Right ventricle myocardium superior (tissue), 1 donor: ENCODE results near the gene HP1BP3. TPM values are rescaled to one million over a fixed set of nuclear protein-coding genes. Genes with fewer than 3 reads are reported as not detected.

ENCODE experiments used
- ATAC-seq: fragments of 200-7000 bp; cut with Tn5 transposase; one replicate; pipeline ENCODE4 v1.9.1; 2020; ENCODE audit warnings: mild to moderate bottlenecking; ENCODE audit not compliant: poor library complexity
- DNase-seq: peaks from one replicate; pipeline ENCODE4 v3.0.0-alpha.2; 2020
- intact Hi-C: fragments of 100-400 bp; cut with DNase I; formaldehyde crosslinking; loops from one replicate; pipeline ENCODE4 v1.11.2; 2022
- total RNA-seq: library from RNA; stranded (reverse); fragmentation: NEBNext Ultra II Directional; extraction: Animal tissue kit (Norgen Biotek cat#: 25700); gene quantifications from one replicate; pipeline ENCODE4 v1.2.1, GENCODE V29; 2021
- donor health status: DM: no; HTN: yes; CAD: no; lungs with severe emphysema.

The HP1BP3 gene
- total RNA-seq, 1 donor from 2014 or later = 118 TPM

- DNase-seq (no peak), ATAC-seq (no peak)
- intact Hi-C loops = no loop called here
Measured at GRCh38 chr1:20729990-20730689, 57.0 kb downstream of the HP1BP3 start.

- no peak for ATAC-seq
- no peak for DNase-seq
- intact Hi-C loops = no loop called here
Measured at GRCh38 chr1:20729155-20729931, 57.8 kb downstream of the HP1BP3 start.

GRCh38 chr1:20728371-20729154 is 58.5 kb downstream of the HP1BP3 start:
- DNase-seq = no peak
- no peak for ATAC-seq
- intact Hi-C loops = no loop called here

GRCh38 chr1:20727746-20728316 is 59.3 kb downstream of the HP1BP3 start:
- intact Hi-C loops = no loop called here
- ATAC-seq (no peak), DNase-seq (no peak)

- intact Hi-C loops = no loop called here
- DNase-seq (no peak), ATAC-seq (no peak)
Measured at GRCh38 chr1:20726932-20727745, 60.0 kb downstream of the HP1BP3 start.

GRCh38 chr1:20726118-20726911 is 60.8 kb downstream of the HP1BP3 start:
- DNase-seq (no peak), ATAC-seq (no peak)
- intact Hi-C loops = no loop called here

GRCh38 chr1:20725189-20726117 is 61.7 kb downstream of the HP1BP3 start:
- intact Hi-C loops = no loop called here
- DNase-seq (no peak), ATAC-seq (no peak)

GRCh38 chr1:20724364-20725188 is 62.5 kb downstream of the HP1BP3 start:
- intact Hi-C loops = no loop called here
- no peak for ATAC-seq
- no peak for DNase-seq

GRCh38 chr1:20723537-20724363 is 63.4 kb downstream of the HP1BP3 start:
- intact Hi-C loops = no loop called here
- no peak for DNase-seq
- ATAC-seq = no peak

- ATAC-seq (no peak), DNase-seq (no peak)
- intact Hi-C loops = no loop called here
Measured at GRCh38 chr1:20723159-20723536, 64.0 kb downstream of the HP1BP3 start.

- intact Hi-C loops = no loop called here
- no peak for DNase-seq
- no peak for ATAC-seq
Measured at GRCh38 chr1:20721117-20722061, 65.7 kb downstream of the HP1BP3 start.

- peak; percentile 15 for DNase-seq
Measured at GRCh38 chr1:20720631-20721091, 66.4 kb downstream of the HP1BP3 start.

GRCh38 chr1:20719871-20720620 is 67.1 kb downstream of the HP1BP3 start:
- intact Hi-C loops = no loop called here
- peak; percentile 4 for DNase-seq

More at GRCh38 chr1:20720631-20721091, 66.4 kb downstream of the HP1BP3 start:
- intact Hi-C loops = no loop called here
- ATAC-seq = no peak

More at GRCh38 chr1:20719871-20720620, 67.1 kb downstream of the HP1BP3 start:
- ATAC-seq = no peak
